ENCODE results near the gene EXOSC2. TPM values are rescaled to one million over a fixed set of nuclear protein-coding genes. Genes with fewer than 3 reads are reported as not detected.

Gene EXOSC2
- total RNA-seq (2014; rRNA removed; shearing (Covaris generic)) (65.0 and 69.0 TPM in 2 replicates), total RNA-seq (2022) (79.8 and 89.9 TPM in 2 replicates), Bru-seq, nascent RNA (percentile 93 among the genes with signal in this experiment), BruChase-seq, experiment 1, labeled RNA remaining after a 6-hour chase (percentile 94 among the genes with signal in this experiment), BruChase-seq, experiment 2, labeled RNA remaining after a 2-hour chase (percentile 94 among the genes with signal in this experiment)
- long read RNA-seq, transcript EXOSC2-204 (9 exons, 2,040 nt): major isoform, 45 of 61 reads
- long read RNA-seq, partial matches to known transcripts: 1 of 61 reads
- long read RNA-seq, other reads (novel, unspliced or antisense): 10 of 61 reads

- Histone ChIP-seq H3K4me1 (ENCODE audit: insufficient read depth, low read length, poor library complexity, severe bottlenecking) (peaks cover 37% of the 10 kb centered on the region), H3K9me2 (ENCODE audit: insufficient read depth, low read length) (no peaks in the 10 kb centered on the region), H2AFZ (ENCODE audit: low read length) (peak within 1 kb of the TSS; percentile 95), H3K27ac (ENCODE audit: low read depth, low read length, poor library complexity, severe bottlenecking) (peak within 1 kb of the TSS; percentile 47), H3K79me2 (ENCODE audit: insufficient read depth, low read depth, low read length) (peaks cover 45% of the 10 kb centered on the region), H3K36me3 (ENCODE audit: insufficient read depth, low read length) (peaks cover 38% of the 10 kb centered on the region), H3K4me3 (ENCODE audit: low read depth, low read length, poor library complexity, severe bottlenecking) (peak within 1 kb of the TSS; percentile 95), H4K20me1 (ENCODE audit: insufficient read depth, low read length) (peaks cover 12% of the 10 kb centered on the region; the same call in 1 of the 2 replicates), H3K4me2 (ENCODE audit: low read length) (peak within 1 kb of the TSS; percentile 90), H3K9me3 (ENCODE audit: low read length) (no peaks in the 10 kb centered on the region)
- DNase-seq (ENCODE audit: low spot score): peak; percentile 98
- TF ChIP-seq CTCF (conservative IDR thresholded peaks at IDR 0.05; ENCODE audit: low read length): no peak
- no peak for TF ChIP-seq EZH2phosphoT487 (IDR thresholded peaks at IDR 0.05; ENCODE audit: borderline replicate concordance, low read depth, low read length)
- BruUV-seq (replicated peaks): no TSS peak
- ChIA-PET CTCF (ENCODE audit: unreplicated experiment) (interaction anchor here (0.6 kb wide), 3 partner anchors 63 to 1029 kb away, joined by 4 to 8 read pairs (median 6); no protein-coding TSS in a partner anchor), POLR2A (interaction anchor here (0.6 to 1.2 kb wide), 6 partner anchors 16 to 303 kb away, joined by 3 to 7 read pairs (median 4); no protein-coding TSS in a partner anchor)
- intact Hi-C loops (cut with micrococcal nuclease; ENCODE audit: unreplicated experiment): no loop called here
Observed at GRCh38 chr9:130693426-130694191, at the start of gene EXOSC2. TSS of gene EXOSC2 (plus strand) at chr9:130693780. CDS start at chr9:130693792, 12 bp downstream.

GRCh38 chr9:130651221-130651620 lies 42.4 kb upstream of the EXOSC2 start:
- POLR2A ChIA-PET: interaction anchor here (0.6 to 0.7 kb wide), 3 partner anchors 301 to 902 kb away, joined by 3 to 5 read pairs (median 3); no protein-coding TSS in a partner anchor
- Histone ChIP-seq H3K4me1 (ENCODE audit: insufficient read depth, low read length, poor library complexity, severe bottlenecking) (no peaks in the 10 kb centered on the region), H3K4me2 (ENCODE audit: low read length) (no peak overlapping the region), H3K36me3 (ENCODE audit: insufficient read depth, low read length) (no peaks in the 10 kb centered on the region), H3K4me3 (ENCODE audit: low read depth, low read length, poor library complexity, severe bottlenecking) (no peak overlapping the region), H3K79me2 (ENCODE audit: insufficient read depth, low read depth, low read length) (no peaks in the 10 kb centered on the region), H4K20me1 (ENCODE audit: insufficient read depth, low read length) (no peaks in the 10 kb centered on the region), H3K9me2 (ENCODE audit: insufficient read depth, low read length) (no peaks in the 10 kb centered on the region), H3K27ac (ENCODE audit: low read depth, low read length, poor library complexity, severe bottlenecking) (no peak overlapping the region), H3K9me3 (ENCODE audit: low read length) (no peaks in the 10 kb centered on the region), H2AFZ (ENCODE audit: low read length) (no peak overlapping the region)
- CTCF ChIA-PET (ENCODE audit: unreplicated experiment): no interaction called here
- BruUV-seq (replicated peaks): no TSS peak
- TF ChIP-seq CTCF (conservative IDR thresholded peaks at IDR 0.05; ENCODE audit: low read length): no peak
- intact Hi-C loops (cut with micrococcal nuclease; ENCODE audit: unreplicated experiment): no loop called here
- no peak for DNase-seq (ENCODE audit: low spot score)

Measured in OCI-LY7 (cell line).